Measurements from ENCODE around the gene RUNX1.

DNA sequence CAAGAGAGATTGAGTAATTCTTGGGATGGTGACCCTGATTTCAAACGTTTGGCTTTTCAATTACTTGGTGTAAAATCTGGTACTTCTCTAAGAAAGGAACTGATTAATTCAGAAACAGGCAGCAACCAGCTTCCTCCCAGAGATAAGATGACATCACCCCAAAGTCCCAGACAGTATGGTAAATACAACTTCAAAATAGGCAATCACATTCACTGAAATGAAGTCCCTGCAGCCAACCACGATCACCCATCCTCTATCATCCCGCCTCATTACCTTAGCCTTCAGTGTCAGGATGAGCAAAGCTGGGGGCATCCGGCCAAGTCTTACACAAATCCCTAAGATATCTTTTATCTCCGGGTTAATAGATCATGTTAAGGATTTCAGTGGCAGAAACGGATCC is 26.4 kb upstream of the RUNX1 start:
- TF ChIP-seq, protein P1, sequence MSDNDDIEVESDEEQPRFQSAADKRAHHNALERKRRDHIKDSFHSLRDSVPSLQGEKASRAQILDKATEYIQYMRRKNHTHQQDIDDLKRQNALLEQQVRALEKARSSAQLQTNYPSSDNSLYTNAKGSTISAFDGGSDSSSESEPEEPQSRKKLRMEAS (IDR thresholded peaks at IDR 0.05), result no peak
- TF ChIP-seq, protein P2, sequence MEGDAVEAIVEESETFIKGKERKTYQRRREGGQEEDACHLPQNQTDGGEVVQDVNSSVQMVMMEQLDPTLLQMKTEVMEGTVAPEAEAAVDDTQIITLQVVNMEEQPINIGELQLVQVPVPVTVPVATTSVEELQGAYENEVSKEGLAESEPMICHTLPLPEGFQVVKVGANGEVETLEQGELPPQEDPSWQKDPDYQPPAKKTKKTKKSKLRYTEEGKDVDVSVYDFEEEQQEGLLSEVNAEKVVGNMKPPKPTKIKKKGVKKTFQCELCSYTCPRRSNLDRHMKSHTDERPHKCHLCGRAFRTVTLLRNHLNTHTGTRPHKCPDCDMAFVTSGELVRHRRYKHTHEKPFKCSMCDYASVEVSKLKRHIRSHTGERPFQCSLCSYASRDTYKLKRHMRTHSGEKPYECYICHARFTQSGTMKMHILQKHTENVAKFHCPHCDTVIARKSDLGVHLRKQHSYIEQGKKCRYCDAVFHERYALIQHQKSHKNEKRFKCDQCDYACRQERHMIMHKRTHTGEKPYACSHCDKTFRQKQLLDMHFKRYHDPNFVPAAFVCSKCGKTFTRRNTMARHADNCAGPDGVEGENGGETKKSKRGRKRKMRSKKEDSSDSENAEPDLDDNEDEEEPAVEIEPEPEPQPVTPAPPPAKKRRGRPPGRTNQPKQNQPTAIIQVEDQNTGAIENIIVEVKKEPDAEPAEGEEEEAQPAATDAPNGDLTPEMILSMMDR (CRISPR knock-in tag; IDR thresholded peaks at IDR 0.05), result no peak

All from HepG2 (cell line).